ENCODE results near the gene ADPRM.

DNA sequence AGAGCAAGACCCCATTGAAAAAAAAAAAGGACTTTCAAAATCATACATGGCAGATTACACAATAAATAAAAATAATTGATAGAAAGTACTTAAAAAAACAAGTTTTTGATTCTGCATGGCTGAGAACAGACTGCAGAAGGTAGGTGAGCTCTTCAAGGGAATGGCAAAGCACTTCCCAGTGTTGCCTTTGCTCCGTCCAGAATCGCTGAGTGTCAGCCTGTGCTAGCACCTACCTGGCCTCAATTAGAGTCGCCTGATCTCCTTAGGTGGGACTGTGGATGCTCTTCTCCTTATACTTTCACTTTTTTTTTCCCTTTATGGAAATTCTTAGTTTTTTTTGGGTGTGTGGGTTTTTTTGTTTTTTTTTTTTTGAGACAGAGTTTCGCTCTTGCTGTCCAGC is 38.4 kb downstream of the ADPRM start:
- TF ChIP-seq POLR2A (IDR thresholded peaks at IDR 0.05), result no peak
- TF ChIP-seq, protein P1, sequence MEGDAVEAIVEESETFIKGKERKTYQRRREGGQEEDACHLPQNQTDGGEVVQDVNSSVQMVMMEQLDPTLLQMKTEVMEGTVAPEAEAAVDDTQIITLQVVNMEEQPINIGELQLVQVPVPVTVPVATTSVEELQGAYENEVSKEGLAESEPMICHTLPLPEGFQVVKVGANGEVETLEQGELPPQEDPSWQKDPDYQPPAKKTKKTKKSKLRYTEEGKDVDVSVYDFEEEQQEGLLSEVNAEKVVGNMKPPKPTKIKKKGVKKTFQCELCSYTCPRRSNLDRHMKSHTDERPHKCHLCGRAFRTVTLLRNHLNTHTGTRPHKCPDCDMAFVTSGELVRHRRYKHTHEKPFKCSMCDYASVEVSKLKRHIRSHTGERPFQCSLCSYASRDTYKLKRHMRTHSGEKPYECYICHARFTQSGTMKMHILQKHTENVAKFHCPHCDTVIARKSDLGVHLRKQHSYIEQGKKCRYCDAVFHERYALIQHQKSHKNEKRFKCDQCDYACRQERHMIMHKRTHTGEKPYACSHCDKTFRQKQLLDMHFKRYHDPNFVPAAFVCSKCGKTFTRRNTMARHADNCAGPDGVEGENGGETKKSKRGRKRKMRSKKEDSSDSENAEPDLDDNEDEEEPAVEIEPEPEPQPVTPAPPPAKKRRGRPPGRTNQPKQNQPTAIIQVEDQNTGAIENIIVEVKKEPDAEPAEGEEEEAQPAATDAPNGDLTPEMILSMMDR (IDR thresholded peaks at IDR 0.05), result no peak
- no peak for TF ChIP-seq EP300 (IDR thresholded peaks at IDR 0.05)

Data from sigmoid colon (tissue), 4 donors.